ENCODE data around the gene MAPRE3. TPM values are rescaled to one million over a fixed set of nuclear protein-coding genes. Genes with fewer than 3 reads are reported as not detected.

Gene MAPRE3
- total RNA-seq, 1 experiment from 2014 or later: 11.6 TPM

- no peaks in the 10 kb centered on the region for H3K9me3 ChIP-seq (ENCODE audit: control insufficient read depth, insufficient read depth, low read depth, low read length)
- no peak overlapping the region for H3K4me3 ChIP-seq (ENCODE audit: low read depth in 2 of 2, low read length in 2 of 2)
- H3K27me3 ChIP-seq (ENCODE audit: control insufficient read depth, insufficient read depth, low read length): peaks cover 13% of the 10 kb centered on the region
- intact Hi-C loops (cut with micrococcal nuclease; ENCODE audit: unreplicated experiment) (loop anchor here (10.0 kb wide), 1 partner anchor 116 kb away; the partner anchor contains the start of gene KHK), in situ Hi-C loops (cut with HindIII; ENCODE audit: low pct_unique_long_range_greater_than_20kb, low sequenced_read_pairs) (no loop called here)
- no peak for ATAC-seq
- H3K4me1 ChIP-seq (ENCODE audit: control insufficient read depth, insufficient read depth, low read length): peaks cover 12% of the 10 kb centered on the region
- no peak for DNase-seq (ENCODE audit: low read depth, low spot score)
- ChIA-PET CTCF (interaction anchor here (0.6 kb wide), 1 partner anchor 47 kb away, joined by 4 read pairs; no protein-coding TSS in a partner anchor), POLR2A (no interaction called here)
- H3K36me3 ChIP-seq (ENCODE audit: control insufficient read depth, insufficient read depth, low read length): no peaks in the 10 kb centered on the region
- no peak for TF ChIP-seq SIN3A (IDR thresholded peaks at IDR 0.05; ENCODE audit: borderline replicate concordance, insufficient read depth, low read depth, low read length)
- TF ChIP-seq POLR2AphosphoS5 (IDR thresholded peaks at IDR 0.05; ENCODE audit: low read depth, low read length): no peak
- TF ChIP-seq TCF7L2 (IDR thresholded peaks at IDR 0.05; ENCODE audit: low read depth, low read length): no peak
- TF ChIP-seq, protein P1, sequence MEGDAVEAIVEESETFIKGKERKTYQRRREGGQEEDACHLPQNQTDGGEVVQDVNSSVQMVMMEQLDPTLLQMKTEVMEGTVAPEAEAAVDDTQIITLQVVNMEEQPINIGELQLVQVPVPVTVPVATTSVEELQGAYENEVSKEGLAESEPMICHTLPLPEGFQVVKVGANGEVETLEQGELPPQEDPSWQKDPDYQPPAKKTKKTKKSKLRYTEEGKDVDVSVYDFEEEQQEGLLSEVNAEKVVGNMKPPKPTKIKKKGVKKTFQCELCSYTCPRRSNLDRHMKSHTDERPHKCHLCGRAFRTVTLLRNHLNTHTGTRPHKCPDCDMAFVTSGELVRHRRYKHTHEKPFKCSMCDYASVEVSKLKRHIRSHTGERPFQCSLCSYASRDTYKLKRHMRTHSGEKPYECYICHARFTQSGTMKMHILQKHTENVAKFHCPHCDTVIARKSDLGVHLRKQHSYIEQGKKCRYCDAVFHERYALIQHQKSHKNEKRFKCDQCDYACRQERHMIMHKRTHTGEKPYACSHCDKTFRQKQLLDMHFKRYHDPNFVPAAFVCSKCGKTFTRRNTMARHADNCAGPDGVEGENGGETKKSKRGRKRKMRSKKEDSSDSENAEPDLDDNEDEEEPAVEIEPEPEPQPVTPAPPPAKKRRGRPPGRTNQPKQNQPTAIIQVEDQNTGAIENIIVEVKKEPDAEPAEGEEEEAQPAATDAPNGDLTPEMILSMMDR (IDR thresholded peaks at IDR 0.05): no peak
- TF ChIP-seq REST (IDR thresholded peaks at IDR 0.05; ENCODE audit: insufficient read depth in 1 of 2, low read depth in 2 of 2, low read length in 1 of 2): no peak
- BruUV-seq (replicated peaks): no TSS peak
- no peak overlapping the region for H3K27ac ChIP-seq (ENCODE audit: low read length)
Observed at GRCh38 chr2:26969077-26969844, 1.2 kb upstream of the MAPRE3 start.

- Histone ChIP-seq H3K36me3 (ENCODE audit: control insufficient read depth, insufficient read depth, low read length) (no peaks in the 10 kb centered on the region), H3K27me3 (ENCODE audit: control insufficient read depth, insufficient read depth, low read length) (peaks cover 13% of the 10 kb centered on the region), H3K27ac (ENCODE audit: low read length) (peak overlapping the region; percentile 70), H3K9me3 (ENCODE audit: control insufficient read depth, insufficient read depth, low read depth, low read length) (no peaks in the 10 kb centered on the region), H3K4me3 (ENCODE audit: low read depth in 2 of 2, low read length in 2 of 2) (peak overlapping the region; percentile 78 to 87), H3K4me1 (ENCODE audit: control insufficient read depth, insufficient read depth, low read length) (peaks cover 12% of the 10 kb centered on the region)
- ChIA-PET POLR2A (interaction anchor here (0.6 kb wide), 1 partner anchor 261 kb away, joined by 3 read pairs; no protein-coding TSS in a partner anchor), CTCF (interaction anchor here (0.6 to 1.3 kb wide), 3 partner anchors 9 to 199 kb away, joined by 6 read pairs; partner anchors contain the start of gene TMEM214)
- in situ Hi-C loops (cut with HindIII; ENCODE audit: low pct_unique_long_range_greater_than_20kb, low sequenced_read_pairs): no loop called here
- peak; percentile 64 for ATAC-seq
- no peak for DNase-seq (ENCODE audit: low read depth, low spot score)
- intact Hi-C loops (cut with micrococcal nuclease; ENCODE audit: unreplicated experiment): no loop called here
- TF ChIP-seq REST (IDR thresholded peaks at IDR 0.05; ENCODE audit: insufficient read depth in 1 of 2, low read depth in 2 of 2, low read length in 1 of 2) (no peak), SIN3A (IDR thresholded peaks at IDR 0.05; ENCODE audit: borderline replicate concordance, insufficient read depth, low read depth, low read length) (no peak), POLR2AphosphoS5 (IDR thresholded peaks at IDR 0.05; ENCODE audit: low read depth, low read length) (no peak), TCF7L2 (IDR thresholded peaks at IDR 0.05; ENCODE audit: low read depth, low read length) (no peak)
- TF ChIP-seq, protein P1 (IDR thresholded peaks at IDR 0.05): no peak
- no TSS peak for BruUV-seq (replicated peaks)
Observed at GRCh38 chr2:26970928-26971627, 641 bp downstream of the MAPRE3 start.
